Mucosa of stomach (tissue), 1 donor: ENCODE measurements around the gene COL6A2.

ENCODE experiments used
- H3K27me3 ChIP-seq: one replicate; pipeline ENCODE4 v1.7.0; 2013; ENCODE audit warnings: mild to moderate bottlenecking, low read length; ENCODE audit not compliant: control insufficient read depth, insufficient read depth
- H3K36me3 ChIP-seq: one replicate; pipeline ENCODE4 v1.7.0; 2013; ENCODE audit warnings: low read length; ENCODE audit not compliant: control insufficient read depth, insufficient read depth
- H3K4me1 ChIP-seq: one replicate; pipeline ENCODE4 v1.7.0; 2013; ENCODE audit warnings: mild to moderate bottlenecking, low read length; ENCODE audit not compliant: control insufficient read depth, insufficient read depth
- H3K4me3 ChIP-seq: one replicate; pipeline ENCODE4 v1.7.0; 2013; ENCODE audit warnings: low read length
- H3K9ac ChIP-seq: one replicate; pipeline ENCODE4 v1.7.0; 2013; ENCODE audit warnings: mild to moderate bottlenecking, low read length, moderate library complexity
- H3K9me3 ChIP-seq: one replicate; pipeline ENCODE4 v1.7.0; 2013; ENCODE audit warnings: mild to moderate bottlenecking, low read length, moderate library complexity; ENCODE audit not compliant: control insufficient read depth
- donor health status: Pancreatic carcinoma.

Gene COL6A2

GRCh38 chr21:46063227-46063626 is 34.7 kb upstream of the COL6A2 start:
- H3K9me3 ChIP-seq = no peaks in the 10 kb centered on the region
- H3K9ac ChIP-seq = no peak overlapping the region
- H3K4me1 ChIP-seq = peaks cover 32% of the 10 kb centered on the region
- H3K27me3 ChIP-seq = peaks cover 15% of the 10 kb centered on the region
- H3K36me3 ChIP-seq = no peaks in the 10 kb centered on the region
- no peak overlapping the region for H3K4me3 ChIP-seq

- H3K9ac ChIP-seq = no peak overlapping the region
- peaks cover 15% of the 10 kb centered on the region for H3K27me3 ChIP-seq
- H3K4me1 ChIP-seq = peaks cover 32% of the 10 kb centered on the region
- no peaks in the 10 kb centered on the region for H3K9me3 ChIP-seq
- H3K36me3 ChIP-seq = no peaks in the 10 kb centered on the region
- H3K4me3 ChIP-seq = no peak overlapping the region
Observed at GRCh38 chr21:46063734-46064680, 33.9 kb upstream of the COL6A2 start.

DNA sequence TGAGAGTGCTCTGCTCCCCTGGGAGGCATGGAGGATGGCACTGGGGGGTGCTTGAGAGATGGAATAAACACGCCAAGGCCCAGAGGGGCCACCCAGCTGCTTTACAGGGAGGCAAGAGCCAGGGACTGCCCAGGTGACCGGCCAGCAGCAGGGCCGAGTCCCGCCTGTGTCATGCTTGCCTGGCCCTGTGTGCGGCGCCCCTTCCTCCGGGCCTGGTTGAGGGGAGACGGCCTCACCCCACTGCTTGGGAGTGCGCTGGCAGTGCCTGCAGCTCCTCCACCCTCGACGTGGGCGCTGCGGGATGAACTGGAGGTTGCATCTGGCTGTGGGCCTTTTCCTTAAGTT is 33.1 kb upstream of the COL6A2 start:
- Histone ChIP-seq H3K9ac (peak overlapping the region; percentile 24), H3K4me3 (no peak overlapping the region), H3K9me3 (no peaks in the 10 kb centered on the region), H3K36me3 (no peaks in the 10 kb centered on the region), H3K4me1 (peaks cover 32% of the 10 kb centered on the region), H3K27me3 (peaks cover 15% of the 10 kb centered on the region)

- Histone ChIP-seq H3K4me1 (peaks cover 30% of the 10 kb centered on the region), H3K9ac (peak overlapping the region; percentile 24)
Observed at GRCh38 chr21:46065215-46065913, 32.5 kb upstream of the COL6A2 start.

DNA sequence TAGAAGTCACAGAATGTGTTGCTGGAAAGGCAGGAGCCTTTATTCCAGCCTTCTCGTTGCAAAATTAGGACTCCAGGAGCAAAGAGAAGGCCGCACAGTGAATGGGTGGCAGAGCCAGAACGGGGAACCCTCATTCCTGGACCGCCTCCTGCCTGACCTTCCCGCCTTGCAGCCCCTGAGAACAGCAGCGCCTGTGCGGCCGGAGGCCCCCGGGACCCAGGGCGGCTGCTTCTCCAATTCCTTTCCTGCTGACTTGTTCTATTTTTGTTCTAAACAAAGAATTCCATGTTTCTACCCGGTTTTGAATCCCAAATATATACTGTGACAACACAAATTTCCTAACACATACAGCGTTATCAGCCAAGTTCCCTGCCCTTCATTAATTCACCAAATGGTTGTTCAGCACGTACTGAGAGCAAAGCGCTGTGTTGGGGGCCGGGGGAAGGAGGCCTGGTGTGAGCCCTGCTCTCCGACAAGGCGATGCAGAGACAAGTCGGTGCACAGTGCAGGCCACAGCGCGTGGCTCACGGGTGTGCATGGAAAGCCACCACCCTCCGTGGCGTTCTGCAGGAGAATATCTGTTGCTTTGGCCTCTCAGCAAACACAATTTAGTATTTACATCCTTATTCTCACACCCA is 31.9 kb upstream of the COL6A2 start:
- H3K9ac ChIP-seq = peak overlapping the region; percentile 24
- peaks cover 29% of the 10 kb centered on the region for H3K4me1 ChIP-seq
- H3K27me3 ChIP-seq = peaks cover 15% of the 10 kb centered on the region

More at GRCh38 chr21:46065215-46065913, 32.5 kb upstream of the COL6A2 start:
- Histone ChIP-seq H3K36me3 (no peaks in the 10 kb centered on the region), H3K4me3 (no peak overlapping the region), H3K27me3 (peaks cover 15% of the 10 kb centered on the region), H3K9me3 (no peaks in the 10 kb centered on the region)

GRCh38 chr21:46066591-46067331 is 31.2 kb upstream of the COL6A2 start:
- H3K9ac ChIP-seq = no peak overlapping the region
- H3K27me3 ChIP-seq = peaks cover 15% of the 10 kb centered on the region

More for the DNA sequence above, 31.9 kb upstream of the COL6A2 start:
- Histone ChIP-seq H3K9me3 (no peaks in the 10 kb centered on the region), H3K4me3 (no peak overlapping the region), H3K36me3 (no peaks in the 10 kb centered on the region)

DNA sequence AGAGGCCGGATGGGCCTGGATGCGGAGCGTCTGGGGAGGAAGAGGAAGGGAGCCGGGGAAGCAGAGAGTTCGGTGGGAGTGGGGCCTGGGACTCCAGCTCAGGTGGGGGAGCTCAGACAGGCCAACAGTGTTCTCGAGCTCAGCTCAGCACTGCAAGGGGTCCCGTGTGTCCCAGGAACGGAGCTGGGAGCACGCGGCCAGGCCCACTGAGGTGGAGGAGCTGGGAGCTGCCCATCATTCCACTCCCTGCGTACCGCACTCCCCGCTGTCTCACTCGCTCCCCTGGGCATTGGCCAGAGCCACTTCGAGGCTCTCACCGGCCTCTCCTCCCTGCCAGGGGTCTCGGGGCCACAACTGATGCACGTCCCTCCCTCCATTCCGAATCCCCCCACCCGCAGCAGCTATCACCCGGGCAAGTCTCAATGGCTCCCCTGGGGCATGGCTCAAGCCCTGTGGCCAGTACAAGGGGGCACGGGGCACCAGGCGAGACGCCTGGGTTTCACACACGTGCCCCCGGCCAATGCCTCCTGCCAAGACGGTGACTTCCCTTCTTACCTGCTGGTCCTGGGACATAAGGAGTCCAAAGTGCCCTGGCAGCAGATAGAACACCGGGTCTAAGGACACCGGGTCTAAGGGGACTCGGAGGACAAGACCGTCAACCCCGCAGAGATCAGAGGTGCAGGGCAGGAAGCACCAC is 30.3 kb upstream of the COL6A2 start:
- H3K9me3 ChIP-seq = no peaks in the 10 kb centered on the region
- no peak overlapping the region for H3K9ac ChIP-seq
- H3K27me3 ChIP-seq = peaks cover 15% of the 10 kb centered on the region
- H3K4me1 ChIP-seq = peaks cover 29% of the 10 kb centered on the region
- H3K36me3 ChIP-seq = no peaks in the 10 kb centered on the region
- H3K4me3 ChIP-seq = no peak overlapping the region

More at GRCh38 chr21:46066591-46067331, 31.2 kb upstream of the COL6A2 start:
- no peaks in the 10 kb centered on the region for H3K9me3 ChIP-seq
- no peak overlapping the region for H3K4me3 ChIP-seq
- peaks cover 29% of the 10 kb centered on the region for H3K4me1 ChIP-seq
- no peaks in the 10 kb centered on the region for H3K36me3 ChIP-seq

- Histone ChIP-seq H3K36me3 (no peaks in the 10 kb centered on the region), H3K9me3 (no peaks in the 10 kb centered on the region), H3K4me1 (peaks cover 29% of the 10 kb centered on the region), H3K27me3 (peaks cover 15% of the 10 kb centered on the region), H3K4me3 (no peak overlapping the region), H3K9ac (no peak overlapping the region)
Observed at GRCh38 chr21:46068516-46069079, 29.3 kb upstream of the COL6A2 start.

GRCh38 chr21:46069166-46069565 is 28.7 kb upstream of the COL6A2 start:
- Histone ChIP-seq H3K36me3 (no peaks in the 10 kb centered on the region), H3K4me1 (peaks cover 29% of the 10 kb centered on the region), H3K4me3 (no peak overlapping the region), H3K27me3 (peaks cover 15% of the 10 kb centered on the region), H3K9ac (no peak overlapping the region), H3K9me3 (no peaks in the 10 kb centered on the region)

- no peaks in the 10 kb centered on the region for H3K36me3 ChIP-seq
Observed at GRCh38 chr21:46069719-46070279, 28.1 kb upstream of the COL6A2 start.

More at GRCh38 chr21:46069719-46070279, 28.1 kb upstream of the COL6A2 start:
- Histone ChIP-seq H3K9ac (no peak overlapping the region), H3K4me3 (no peak overlapping the region), H3K9me3 (no peaks in the 10 kb centered on the region), H3K27me3 (peaks cover 15% of the 10 kb centered on the region), H3K4me1 (peaks cover 29% of the 10 kb centered on the region)
